Lung (tissue), 4 donors: Measurements from ENCODE around the gene EMILIN3. TPM values are rescaled to one million over a fixed set of nuclear protein-coding genes. Genes with fewer than 3 reads are reported as not detected.

Experiments used
- polyA plus RNA-seq, 2 donors: library from polyadenylated mRNA; stranded (reverse); fragments of 200-250 nt; gene quantifications; one replicate each; pipeline ENCODE4 v1.2.1, GENCODE V29; 2013
- total RNA-seq, 2 donors: library from RNA; depleted of rRNA in 1 of 2; stranded (reverse); fragments of >200 nt in 1 of 2; gene quantifications; one replicate each; pipeline ENCODE4 v1.2.1, GENCODE V29; 2014 to 2021
- donor health status: Bipolar disorder and iron deficiency.
- donor health status: healthy.
- donor health status: DM: yes; HTN: yes; CAD: no.

EMILIN3 gene
- total and polyA plus RNA-seq, 4 donors, result 0.06 to 1.7 (median 0.29) TPM

Other genes with a start within 250 kb of the EMILIN3 start
- 100 to 1,000 TPM in 1 of 2 donors, 10 to 100 TPM in 1; 89.7 to 154 TPM for gene PLCG1, start 229.3 kb downstream of the EMILIN3 start, total RNA-seq
- gene PLCG1, start 229.3 kb downstream of the EMILIN3 start, polyA plus RNA-seq, result 10 to 100 TPM; 29.6 to 44.5 TPM
- 10 to 100 TPM; 23.3 to 48.2 TPM for gene ZHX3, start 49.1 kb downstream of the EMILIN3 start, total RNA-seq
- 10 to 100 TPM in 1 of 2 donors, 1 to 10 TPM in 1; 8.3 to 12.7 TPM for gene ZHX3, start 49.1 kb downstream of the EMILIN3 start, polyA plus RNA-seq
- 10 to 100 TPM in 1 of 2 donors, 1 to 10 TPM in 1; 9.2 to 11.5 TPM for gene LPIN3, start 26.0 kb downstream of the EMILIN3 start, total RNA-seq
- gene LPIN3, start 26.0 kb downstream of the EMILIN3 start, polyA plus RNA-seq, result 10 to 100 TPM in 1 of 2 donors, 1 to 10 TPM in 1; 5.2 to 16.4 TPM